ENCODE results near the gene CSPG4. TPM values are rescaled to one million over a fixed set of nuclear protein-coding genes. Genes with fewer than 3 reads are reported as not detected.
"Not testable (repeated sequence)": the region's sequence is repeated elsewhere in the genome, so short reads cannot be mapped to it uniquely, and the experiment has no call there.

The CSPG4 gene
- total RNA-seq, 1 experiment from 2014 or later = 17.5 TPM

GRCh38 chr15:75680007-75680789, 32.5 kb downstream of the CSPG4 start:
- H3K9me3 ChIP-seq (ENCODE audit: control insufficient read depth, insufficient read depth, low read depth, low read length) = no peaks in the 10 kb centered on the region
- no peaks in the 10 kb centered on the region for H3K36me3 ChIP-seq (ENCODE audit: control insufficient read depth, insufficient read depth, low read length)
- DNase-seq (ENCODE audit: low read depth, low spot score) (no peak), ATAC-seq (no peak)
- CTCF ChIA-PET = interaction anchor here (0.9 kb wide), 1 partner anchor 12 kb away, joined by 5 read pairs; no protein-coding TSS in a partner anchor
- H3K4me1 ChIP-seq (ENCODE audit: control insufficient read depth, insufficient read depth, low read length) = no peaks in the 10 kb centered on the region
- H3K4me3 ChIP-seq (ENCODE audit: low read depth in 2 of 2, low read length in 2 of 2) = no peak overlapping the region
- intact Hi-C loops (cut with micrococcal nuclease; ENCODE audit: unreplicated experiment) (loop anchor here (5.0 kb wide), 1 partner anchor 38 kb away; the partner anchor contains the start of gene IMP3), in situ Hi-C loops (cut with HindIII; ENCODE audit: low pct_unique_long_range_greater_than_20kb, low sequenced_read_pairs) (no loop called here)
- no TSS peak for BruUV-seq (replicated peaks)
- POLR2A ChIA-PET = no interaction called here
- H3K27ac ChIP-seq (ENCODE audit: low read length) = no peak overlapping the region
- H3K27me3 ChIP-seq (ENCODE audit: control insufficient read depth, insufficient read depth, low read length) = no peaks in the 10 kb centered on the region
- TF ChIP-seq TCF7L2 (IDR thresholded peaks at IDR 0.05; ENCODE audit: low read depth, low read length) = no peak
- TF ChIP-seq CTCF (IDR thresholded peaks at IDR 0.05) = no peak
- TF ChIP-seq POLR2AphosphoS5 (IDR thresholded peaks at IDR 0.05; ENCODE audit: low read depth, low read length) = no peak
- no peak for TF ChIP-seq REST (IDR thresholded peaks at IDR 0.05; ENCODE audit: insufficient read depth in 1 of 2, low read depth in 2 of 2, low read length in 1 of 2)
- no peak for TF ChIP-seq SIN3A (IDR thresholded peaks at IDR 0.05; ENCODE audit: borderline replicate concordance, insufficient read depth, low read depth, low read length)

GRCh38 chr15:75678324-75678690, 34.3 kb downstream of the CSPG4 start:
- in situ Hi-C loops (cut with HindIII; ENCODE audit: low pct_unique_long_range_greater_than_20kb, low sequenced_read_pairs); H3K4me3 ChIP-seq (ENCODE audit: low read depth in 2 of 2, low read length in 2 of 2); H3K36me3 ChIP-seq (ENCODE audit: control insufficient read depth, insufficient read depth, low read length); CTCF ChIA-PET; H3K27me3 ChIP-seq (ENCODE audit: control insufficient read depth, insufficient read depth, low read length); H3K9me3 ChIP-seq (ENCODE audit: control insufficient read depth, insufficient read depth, low read depth, low read length); DNase-seq (ENCODE audit: low read depth, low spot score); H3K4me1 ChIP-seq (ENCODE audit: control insufficient read depth, insufficient read depth, low read length); POLR2A ChIA-PET; ATAC-seq; BruUV-seq (replicated peaks); intact Hi-C loops (cut with micrococcal nuclease; ENCODE audit: unreplicated experiment); H3K27ac ChIP-seq (ENCODE audit: low read length): not testable (repeated sequence)

Data from Panc1 (cell line).